Kidney (tissue), 14 donors: ENCODE measurements around the gene GALNT9. TPM values are rescaled to one million over a fixed set of nuclear protein-coding genes. Genes with fewer than 3 reads are reported as not detected.

Experiments used
- DNase-seq, 5 donors: peaks; one replicate each; pipeline ENCODE4 v3.0.0-alpha.2; 2013 to 2020
- FAIRE-seq: peaks from 2 replicates; lab custom pipeline; 2012; peaks lifted over from hg19 to GRCh38; lab: Jason Lieb, UNC
- H3K27ac ChIP-seq, 2 donors: one replicate each; pipeline ENCODE4 v1.7.0; 2013; ENCODE audit warnings: low read depth in 2 of 2, low read length in 2 of 2, inconsistent platforms in 1 of 2
- H3K27me3 ChIP-seq: one replicate; pipeline ENCODE4 v1.7.1; 2013; ENCODE audit warnings: low read length, inconsistent platforms; ENCODE audit not compliant: control insufficient read depth, insufficient read depth
- H3K36me3 ChIP-seq, 3 donors: one replicate each; pipeline versions ENCODE4 v1.7.0 to v1.7.1; 2013; ENCODE audit warnings: low read length in 3 of 3, control low read depth in 1 of 3, inconsistent platforms in 1 of 3; ENCODE audit not compliant: insufficient read depth in 3 of 3, control insufficient read depth in 2 of 3
- H3K4me1 ChIP-seq, 3 donors: one replicate each; pipeline versions ENCODE4 v1.7.0 to v1.7.1; 2013; ENCODE audit warnings: low read length in 3 of 3, inconsistent platforms in 1 of 3, low read depth in 1 of 3; ENCODE audit not compliant: control insufficient read depth in 2 of 3, insufficient read depth in 2 of 3
- H3K4me3 ChIP-seq, 3 donors: one replicate each; pipeline versions ENCODE4 v1.7.0 to v1.8.1; 2013; ENCODE audit warnings: low read length in 3 of 3, control low read depth in 1 of 3, inconsistent platforms in 1 of 3
- H3K9ac ChIP-seq, 3 donors: one replicate each; pipeline versions ENCODE4 v1.7.0 to v1.7.1; 2013; ENCODE audit warnings: low read length in 3 of 3, control low read depth in 1 of 3, inconsistent platforms in 1 of 3
- H3K9me3 ChIP-seq, 3 donors: one replicate each; pipeline versions ENCODE4 v1.7.0 to v1.7.1; 2013; ENCODE audit warnings: low read length in 3 of 3, control low read depth in 1 of 3, inconsistent platforms in 1 of 3; ENCODE audit not compliant: control insufficient read depth in 2 of 3, insufficient read depth in 1 of 3
- intact Hi-C: fragments of 100-400 bp; cut with DNase I; formaldehyde crosslinking; loops from one replicate; pipeline ENCODE4 v1.11.1; 2022
- polyA plus RNA-seq: library from polyadenylated mRNA; stranded (reverse); fragments of 350-450 nt; fragmentation: Illumina TruSeq; extraction: RNeasy Lipid Tissue Mini Kit (QIAGEN cat#74804); gene quantifications from one replicate; pipeline ENCODE4 v1.2.3, GENCODE V29; 2014; ENCODE audit warnings: low read depth, low replicate concordance; ENCODE audit not compliant: insufficient read depth
- total RNA-seq: library from RNA; stranded (reverse); fragmentation: NEBNext Ultra II Directional; extraction: Animal tissue kit (Norgen Biotek cat#: 25700); gene quantifications from one replicate; pipeline ENCODE4 v1.2.1, GENCODE V29; 2021
- TF ChIP-seq, protein P1 (sequence below): IDR thresholded peaks from 3 replicates; pipeline ENCODE4 v1.5.1; 2012; ENCODE audit warnings: mild to moderate bottlenecking, moderate library complexity, borderline replicate concordance; ENCODE audit not compliant: insufficient read depth; ENCODE audit errors: extremely low read depth
- donor health status: control.
- donor health status: control.
- donor health status: control.
- donor health status: control.
- donor health status: control.
- donor health status: DM: yes; HTN: yes; CAD: no.
- donor health status: Normal renal cell carcinoma (clear cell type).

The GALNT9 gene
- total and polyA plus RNA-seq, 2 donors from 2014 or later, result 4.8 to 20.7 TPM

DNA sequence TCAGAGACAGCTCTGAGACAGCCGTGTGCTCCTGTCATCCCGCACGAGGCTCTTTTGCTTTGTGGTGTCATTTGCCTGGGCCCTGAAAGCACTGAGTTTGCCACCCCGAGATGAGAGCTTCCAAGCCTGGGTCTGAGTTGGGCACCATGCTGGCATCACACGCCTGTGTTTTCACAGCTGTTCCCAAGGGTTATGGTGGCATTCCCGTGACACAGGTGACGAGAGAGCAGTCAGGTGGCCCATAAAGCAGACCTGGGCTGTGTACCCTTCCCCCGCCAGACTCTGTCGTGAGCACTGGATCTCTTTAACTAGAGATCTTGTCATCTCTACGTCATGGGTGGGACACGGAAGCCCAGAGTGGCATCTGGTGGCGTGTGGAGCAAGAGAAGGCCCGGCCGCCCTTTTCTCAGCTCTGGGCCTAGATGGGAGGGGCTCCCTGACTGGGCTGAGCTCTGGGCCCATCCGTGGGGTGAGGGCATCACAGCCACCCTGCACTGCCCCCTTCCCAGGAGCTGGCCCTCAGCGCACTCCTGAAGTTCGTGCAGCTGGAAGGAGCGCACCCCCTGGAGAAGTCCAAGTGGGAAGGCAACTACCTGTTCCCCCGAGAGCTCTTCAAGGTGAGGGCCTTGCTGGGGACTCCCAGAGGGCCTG lies 182.5 kb downstream of the GALNT9 start:
- FAIRE-seq, result no peak
- DNase-seq, result peak in 2 of 5 donors; percentile 41 to 55
- TF ChIP-seq, protein P1, sequence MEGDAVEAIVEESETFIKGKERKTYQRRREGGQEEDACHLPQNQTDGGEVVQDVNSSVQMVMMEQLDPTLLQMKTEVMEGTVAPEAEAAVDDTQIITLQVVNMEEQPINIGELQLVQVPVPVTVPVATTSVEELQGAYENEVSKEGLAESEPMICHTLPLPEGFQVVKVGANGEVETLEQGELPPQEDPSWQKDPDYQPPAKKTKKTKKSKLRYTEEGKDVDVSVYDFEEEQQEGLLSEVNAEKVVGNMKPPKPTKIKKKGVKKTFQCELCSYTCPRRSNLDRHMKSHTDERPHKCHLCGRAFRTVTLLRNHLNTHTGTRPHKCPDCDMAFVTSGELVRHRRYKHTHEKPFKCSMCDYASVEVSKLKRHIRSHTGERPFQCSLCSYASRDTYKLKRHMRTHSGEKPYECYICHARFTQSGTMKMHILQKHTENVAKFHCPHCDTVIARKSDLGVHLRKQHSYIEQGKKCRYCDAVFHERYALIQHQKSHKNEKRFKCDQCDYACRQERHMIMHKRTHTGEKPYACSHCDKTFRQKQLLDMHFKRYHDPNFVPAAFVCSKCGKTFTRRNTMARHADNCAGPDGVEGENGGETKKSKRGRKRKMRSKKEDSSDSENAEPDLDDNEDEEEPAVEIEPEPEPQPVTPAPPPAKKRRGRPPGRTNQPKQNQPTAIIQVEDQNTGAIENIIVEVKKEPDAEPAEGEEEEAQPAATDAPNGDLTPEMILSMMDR, result no peak
- no peak overlapping the region for H3K9ac ChIP-seq
- peaks cover 0 to under 1% (median under 1%) of the 10 kb centered on the region in 3 donors for H3K36me3 ChIP-seq
- no peaks in the 10 kb centered on the region for H3K9me3 ChIP-seq
- H3K4me3 ChIP-seq, result no peak overlapping the region
- H3K27ac ChIP-seq, result no peak overlapping the region
- intact Hi-C loops, result no loop called here
- peaks cover 0 to 22% (median 0%) of the 10 kb centered on the region in 3 donors for H3K4me1 ChIP-seq
- H3K27me3 ChIP-seq, result no peaks in the 10 kb centered on the region

Other genes with a start within 250 kb of the GALNT9 start
- gene DDX51, start 185.3 kb downstream of the GALNT9 start, total RNA-seq, result 19.6 TPM
- 10.3 TPM for gene DDX51, start 185.3 kb downstream of the GALNT9 start, polyA plus RNA-seq
- gene NOC4L, start 185.1 kb downstream of the GALNT9 start, total RNA-seq, result 20.0 TPM
- gene NOC4L, start 185.1 kb downstream of the GALNT9 start, polyA plus RNA-seq, result 22.3 TPM
- gene FBRSL1, start 160.6 kb upstream of the GALNT9 start, total RNA-seq, result 44.7 TPM
- gene FBRSL1, start 160.6 kb upstream of the GALNT9 start, polyA plus RNA-seq, result 23.8 TPM